ENCODE measurements around the gene SLPI.

Gene SLPI

DNA sequence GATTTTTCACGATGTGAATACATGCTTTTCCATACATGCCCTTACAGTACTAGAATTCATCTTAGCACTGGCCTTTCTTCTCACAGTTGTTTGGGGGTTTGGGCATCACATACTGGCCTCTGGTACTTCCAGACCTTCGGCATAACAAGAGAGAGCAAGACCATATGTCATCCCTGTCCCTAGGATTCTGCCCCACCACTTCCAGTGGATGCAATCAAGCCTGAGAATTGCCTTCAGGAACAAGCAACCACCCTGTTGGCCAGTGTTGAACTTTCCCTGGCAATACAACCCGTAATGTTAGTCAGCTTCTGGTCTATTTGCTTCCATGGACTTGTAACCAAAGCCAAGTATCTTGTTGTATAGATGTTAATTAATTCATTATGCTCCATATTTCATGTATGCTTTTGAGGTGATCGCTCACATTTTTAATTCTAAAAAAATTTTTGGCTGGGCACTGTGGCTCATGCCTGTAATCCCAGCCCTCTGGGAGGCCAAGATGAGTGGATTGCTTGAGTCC, 15.4 kb upstream of the SLPI start:
- DNase-seq = no peak

DNA sequence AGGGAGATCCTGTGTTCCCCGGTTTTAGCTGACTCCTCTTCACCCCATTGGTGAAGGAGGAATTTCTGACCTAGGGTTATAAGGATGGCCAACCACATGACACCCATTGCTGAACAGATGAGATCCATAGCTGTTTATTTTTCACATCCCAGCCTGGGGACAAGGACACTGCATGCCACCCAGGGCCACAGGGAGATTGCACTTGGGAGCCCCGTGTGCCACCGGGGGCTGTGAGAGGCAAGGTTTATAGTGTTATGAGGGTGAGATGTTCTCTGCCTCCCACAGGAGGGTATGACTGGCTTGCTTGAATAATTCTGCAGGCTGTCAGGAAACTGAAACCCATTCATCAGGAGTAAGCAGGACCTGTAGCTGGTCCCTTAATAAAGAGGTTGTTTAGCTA, 14.7 kb upstream of the SLPI start:
- DNase-seq = no peak

DNA sequence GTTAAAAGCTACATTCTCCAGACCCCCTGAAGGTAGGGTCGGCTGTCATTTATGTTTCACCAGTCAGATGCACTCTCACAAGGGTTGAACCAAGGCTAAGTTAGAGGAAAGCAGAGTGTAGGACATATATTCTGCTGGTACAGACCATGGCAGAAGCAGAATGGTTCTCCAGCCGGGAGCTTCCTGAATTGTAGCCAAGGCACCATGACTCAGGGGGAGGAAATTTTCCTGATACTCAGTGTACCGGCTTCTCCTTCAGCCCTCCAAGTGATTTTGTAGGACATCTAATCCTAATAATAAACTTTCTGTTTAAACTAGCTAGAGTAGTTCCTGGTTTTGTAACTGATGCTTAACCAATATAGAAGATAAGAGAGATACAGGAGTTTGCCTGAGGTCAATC, 14.2 kb upstream of the SLPI start:
- no peak for DNase-seq

DNA sequence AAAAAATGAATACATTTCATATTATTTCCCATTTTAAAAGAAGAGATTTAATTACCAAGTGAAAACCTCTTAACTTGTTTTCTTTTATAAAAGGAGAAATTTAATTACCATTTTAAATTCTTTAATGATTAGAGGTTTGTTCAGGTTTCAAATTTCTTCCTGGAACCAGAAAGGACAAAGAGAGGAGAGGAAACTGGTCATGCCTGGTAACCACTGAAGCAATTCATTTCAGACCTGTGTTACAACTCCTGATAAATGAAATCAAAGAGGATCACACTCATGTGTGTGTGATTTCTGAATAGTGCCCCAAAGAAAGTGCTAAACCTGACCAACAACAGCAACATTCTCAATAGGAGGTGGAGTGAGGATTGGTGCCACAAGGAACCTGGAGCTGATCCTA, 12.6 kb upstream of the SLPI start:
- no peak for DNase-seq

DNA sequence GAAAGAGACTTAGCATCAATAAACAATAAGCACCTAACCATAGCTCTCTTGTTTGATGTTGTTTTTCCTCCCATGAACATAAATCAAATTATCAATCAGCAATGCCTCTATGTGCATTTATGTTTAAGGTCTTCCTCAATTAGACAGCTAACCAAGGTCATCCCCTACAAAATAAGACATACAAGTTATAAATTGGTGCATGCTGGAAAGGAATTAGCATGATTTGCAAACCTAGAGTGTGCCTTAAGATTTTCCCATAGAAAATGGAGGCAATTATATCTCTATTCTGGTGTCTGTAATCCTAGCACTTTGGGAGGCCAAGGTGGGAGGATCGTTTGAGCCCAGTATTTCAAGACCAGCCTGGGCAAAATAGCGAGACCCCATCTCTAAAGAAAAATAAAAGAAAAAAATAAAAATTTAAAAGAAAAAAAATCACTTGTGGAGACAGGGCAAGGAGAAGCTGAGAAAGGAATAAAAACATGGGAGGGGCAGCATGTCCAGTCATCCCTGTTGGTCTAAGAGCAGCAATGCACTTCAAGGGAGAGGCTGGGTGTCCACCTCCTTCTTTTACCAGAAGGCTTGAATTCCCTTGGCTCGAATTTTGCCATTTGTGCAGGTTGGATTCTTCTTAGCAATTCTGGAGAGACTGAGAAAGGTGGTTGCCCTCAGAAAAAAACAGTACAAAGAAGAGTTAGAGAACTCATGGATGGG, 9.3 kb upstream of the SLPI start:
- DNase-seq = no peak

DNA sequence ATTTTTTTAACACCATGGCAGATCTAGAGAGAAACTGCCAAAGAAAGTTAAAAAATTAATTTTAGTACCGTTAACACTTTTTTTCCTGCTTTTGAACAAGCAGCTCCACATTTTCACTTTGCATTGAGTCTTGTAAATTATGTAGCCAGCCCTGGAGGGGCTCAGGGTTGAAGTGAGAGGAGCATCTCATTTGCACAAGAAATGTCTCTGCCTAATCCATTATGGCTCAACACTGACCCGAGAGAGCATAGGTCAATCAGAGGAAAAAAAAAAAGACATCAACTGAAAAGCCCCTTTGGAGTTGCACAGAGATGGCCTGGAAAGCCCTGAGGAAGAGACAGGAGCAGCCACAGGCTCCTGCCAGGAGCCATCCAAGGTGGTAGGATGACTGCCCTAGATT, 4.3 kb upstream of the SLPI start:
- no peak for DNase-seq

DNA sequence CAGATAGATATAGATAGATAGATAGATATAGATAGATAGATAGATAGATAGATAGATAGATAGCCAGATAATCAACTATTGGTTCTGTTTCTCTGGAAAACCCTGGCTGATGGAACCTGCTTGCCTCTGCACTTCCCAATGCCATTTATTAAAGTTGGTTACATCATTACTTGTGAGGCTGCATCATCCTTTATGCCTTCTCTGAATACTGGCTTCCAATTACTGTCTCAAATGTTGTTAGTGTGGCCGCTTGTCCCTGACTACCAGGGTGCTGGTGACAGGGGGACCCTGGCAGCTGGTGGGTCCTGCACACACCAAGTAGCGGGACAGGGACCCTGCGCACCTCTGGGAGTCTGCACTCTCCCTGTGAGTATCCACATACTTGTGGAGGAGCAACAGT, 3.9 kb upstream of the SLPI start:
- DNase-seq = no peak

DNA sequence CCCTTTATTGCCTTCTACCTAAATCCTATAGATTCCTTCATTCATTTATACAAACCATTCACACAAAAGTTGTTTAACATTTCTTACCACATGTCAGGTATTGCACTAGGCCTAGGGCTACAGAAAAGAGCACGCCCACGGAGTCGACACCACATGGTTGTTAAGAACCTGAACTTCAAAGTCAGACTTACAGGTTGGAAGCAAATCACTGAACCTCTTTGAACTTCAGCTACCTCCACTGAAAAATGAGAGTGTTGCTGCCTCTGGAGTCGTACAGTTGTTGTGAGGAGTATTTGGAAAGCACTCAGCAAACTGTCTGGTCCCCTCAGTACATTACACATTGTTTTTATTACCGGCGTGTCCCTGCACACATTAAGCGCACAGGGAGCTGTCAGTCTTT, 3.3 kb upstream of the SLPI start:
- no peak for DNase-seq

DNA sequence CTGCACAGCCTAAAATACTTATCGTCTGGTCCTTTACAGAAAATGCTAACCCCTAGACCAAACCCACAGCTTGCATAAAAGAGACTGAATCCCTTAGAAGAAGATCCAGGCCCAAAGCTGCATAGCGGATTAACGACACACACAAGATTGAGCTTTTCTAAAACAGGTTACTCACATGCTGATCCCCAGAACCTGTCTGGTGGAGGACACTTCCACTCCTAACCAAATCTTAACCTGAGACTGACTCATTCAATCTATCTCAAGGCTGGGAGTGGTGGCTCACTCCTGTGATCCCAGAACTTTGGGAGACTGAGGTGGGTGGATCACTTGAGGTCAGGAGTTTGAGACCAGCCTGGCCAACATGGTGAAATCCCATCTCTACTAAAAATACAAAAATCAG, 2.8 kb upstream of the SLPI start:
- DNase-seq = no peak

DNA sequence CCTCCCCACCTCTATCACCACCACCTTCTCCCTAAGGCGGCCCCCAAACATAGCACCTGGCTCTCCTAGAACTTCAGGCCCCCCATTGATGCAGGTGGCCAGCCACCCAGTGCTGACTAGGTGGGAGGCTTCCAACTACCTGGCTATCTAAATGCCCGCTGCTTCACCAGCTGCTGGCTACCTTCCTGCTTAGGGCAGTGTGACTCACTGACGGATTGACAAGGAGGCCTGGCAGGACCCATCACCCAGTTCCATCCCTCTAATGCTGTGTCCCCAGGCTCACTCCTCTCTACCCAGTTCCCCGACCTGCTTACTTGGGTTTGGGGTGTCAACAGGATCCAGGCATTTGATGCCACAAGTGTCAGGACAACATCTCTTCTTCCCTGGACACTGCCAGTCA, 1.1 kb downstream of the SLPI start:
- DNase-seq = no peak

DNA sequence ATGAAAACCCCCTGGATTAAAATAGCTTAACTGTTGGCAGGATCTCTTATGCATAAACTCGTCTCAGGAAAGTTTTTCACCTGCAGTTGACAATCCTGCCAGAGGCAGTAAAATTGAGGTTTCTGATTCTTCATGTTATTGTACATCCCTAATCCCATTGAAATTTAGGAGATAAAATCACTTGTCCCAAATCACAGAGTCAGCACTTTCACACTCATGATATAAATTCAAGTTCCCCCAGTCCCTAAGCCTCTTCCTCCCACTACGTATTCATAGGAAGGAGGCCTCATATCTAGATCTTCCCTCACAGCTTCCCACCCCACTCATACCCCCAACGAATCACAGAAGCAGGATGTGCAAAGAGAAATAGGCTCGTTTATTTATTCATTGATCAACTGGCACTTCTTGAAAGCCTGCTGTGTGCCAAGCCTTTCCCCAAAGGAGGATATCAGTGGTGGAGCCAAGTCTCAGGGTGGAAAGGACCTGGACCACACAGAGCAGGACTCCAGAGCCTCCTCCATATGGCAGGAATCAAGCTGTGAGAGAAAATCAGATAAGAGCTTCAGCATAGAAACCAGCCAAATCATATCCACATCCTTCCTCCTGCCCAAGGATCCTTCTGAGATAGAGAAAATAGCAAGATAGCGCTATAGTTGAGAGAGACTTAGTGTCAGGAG, 2.3 kb downstream of the SLPI start:
- no peak for DNase-seq

DNA sequence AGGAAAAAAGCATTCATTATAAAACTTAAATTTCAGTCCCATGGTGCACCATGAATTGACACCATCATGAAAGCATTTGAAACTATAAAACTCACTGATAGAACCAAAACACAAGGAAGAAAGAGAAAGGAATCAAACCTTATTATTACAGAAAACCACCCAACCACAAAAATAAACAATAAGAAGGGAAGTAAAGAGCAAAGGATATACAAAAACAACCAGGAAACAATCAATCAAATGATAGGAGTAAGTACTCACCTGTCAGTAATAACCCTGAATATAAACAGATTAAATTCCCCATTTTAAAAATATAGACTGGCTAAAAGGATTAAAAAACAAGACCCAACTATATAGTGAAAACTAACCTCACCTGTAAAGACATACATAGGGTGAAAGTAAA, 5.8 kb downstream of the SLPI start:
- no peak for DNase-seq

DNA sequence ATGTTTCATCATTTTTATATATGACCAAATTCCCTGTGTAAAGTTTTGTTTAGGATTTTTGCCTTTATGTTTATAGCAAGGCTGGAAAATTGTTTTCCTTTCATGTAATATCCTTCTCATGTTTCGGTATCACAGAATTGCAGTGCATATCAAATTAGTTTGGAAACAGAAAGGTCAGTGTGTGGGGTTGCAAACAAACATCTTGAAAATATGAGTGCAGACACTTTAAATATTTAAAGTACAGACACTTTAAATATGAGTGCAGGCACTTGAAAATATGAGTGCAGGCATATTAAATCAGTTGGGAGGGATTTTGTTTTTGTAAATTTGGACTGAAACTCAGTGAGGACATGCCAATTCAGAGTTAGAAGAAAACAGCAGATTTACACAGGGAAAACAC, 6.5 kb downstream of the SLPI start:
- no peak for DNase-seq

DNA sequence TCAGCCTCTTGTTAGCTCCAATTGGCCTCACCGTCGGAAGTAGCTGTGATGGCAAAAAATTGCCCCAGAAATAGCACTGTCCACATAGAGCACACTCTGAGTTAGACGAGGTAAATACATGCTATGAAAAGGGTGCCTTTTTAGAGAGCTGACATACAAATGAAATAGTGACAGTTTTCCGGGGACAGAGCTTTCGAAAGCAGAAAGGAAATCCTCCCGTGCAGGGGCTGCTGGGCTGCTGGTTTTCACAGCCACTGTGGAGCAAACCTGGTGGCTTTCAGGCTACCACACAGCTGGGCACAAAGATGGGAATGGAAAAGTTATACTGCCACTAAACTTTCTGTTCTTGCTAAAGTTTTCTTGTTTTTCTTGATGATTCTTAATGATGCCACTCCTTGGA, 8.3 kb downstream of the SLPI start:
- DNase-seq = no peak

DNA sequence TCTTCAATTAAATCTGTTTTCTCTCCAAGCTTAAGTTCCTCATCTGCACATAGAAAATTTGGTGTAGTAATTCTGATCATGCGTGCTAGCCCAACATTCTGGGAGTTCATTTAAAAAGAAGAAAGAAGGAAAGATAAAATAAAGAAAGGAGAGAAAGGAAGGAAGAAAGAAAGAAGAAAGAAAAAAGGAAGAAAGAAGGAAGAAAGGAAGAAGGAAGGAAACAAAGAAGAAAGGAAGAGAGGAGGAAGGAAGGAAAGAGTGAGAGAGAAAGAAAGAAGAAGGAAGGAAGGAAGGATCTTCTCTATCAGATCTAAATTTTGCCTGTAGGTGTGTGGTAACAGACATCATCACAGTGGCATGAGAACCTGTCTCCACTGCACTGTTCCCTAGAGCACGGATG, 16.2 kb downstream of the SLPI start:
- no peak for DNase-seq

DNA sequence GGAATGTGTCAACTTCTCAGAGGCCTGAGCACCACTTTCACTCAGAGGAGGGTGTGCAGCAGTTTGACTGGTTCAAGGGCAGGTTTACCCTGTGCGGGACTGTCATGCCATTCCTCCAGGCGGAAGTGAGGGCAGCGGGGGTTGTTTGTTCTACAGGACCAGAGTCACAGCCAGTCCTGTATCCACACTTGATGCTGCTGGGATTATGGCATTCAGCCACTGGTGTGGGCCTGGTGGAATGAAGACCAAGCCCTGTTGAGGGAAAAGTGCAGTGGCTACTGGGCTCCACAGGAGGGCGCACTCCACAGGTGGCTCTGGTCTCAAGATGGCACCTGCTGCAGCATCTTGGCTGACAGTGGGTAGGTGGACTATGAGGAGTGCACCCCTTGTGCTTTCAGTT, 18.4 kb downstream of the SLPI start:
- no peak for DNase-seq

DNA sequence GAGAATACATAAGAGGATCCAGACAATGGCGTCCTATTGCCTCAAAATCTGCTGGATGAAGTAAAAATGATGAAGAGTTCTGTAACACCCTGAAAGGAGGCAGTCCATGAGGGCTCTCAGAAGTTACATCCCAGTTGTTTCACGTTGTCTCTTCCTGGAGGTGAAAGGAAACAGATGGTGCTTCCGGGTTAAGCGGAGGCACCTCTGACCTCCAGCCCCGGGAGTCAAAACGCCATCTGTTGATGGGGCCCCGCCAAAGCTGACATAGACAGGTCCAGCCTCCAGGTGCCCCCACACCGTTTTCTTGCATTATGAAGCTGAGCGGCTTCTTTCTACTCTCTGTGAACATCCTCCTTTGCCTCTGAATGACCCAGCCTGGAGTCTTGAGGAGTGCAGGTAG, 23.7 kb downstream of the SLPI start:
- no peak for DNase-seq

DNA sequence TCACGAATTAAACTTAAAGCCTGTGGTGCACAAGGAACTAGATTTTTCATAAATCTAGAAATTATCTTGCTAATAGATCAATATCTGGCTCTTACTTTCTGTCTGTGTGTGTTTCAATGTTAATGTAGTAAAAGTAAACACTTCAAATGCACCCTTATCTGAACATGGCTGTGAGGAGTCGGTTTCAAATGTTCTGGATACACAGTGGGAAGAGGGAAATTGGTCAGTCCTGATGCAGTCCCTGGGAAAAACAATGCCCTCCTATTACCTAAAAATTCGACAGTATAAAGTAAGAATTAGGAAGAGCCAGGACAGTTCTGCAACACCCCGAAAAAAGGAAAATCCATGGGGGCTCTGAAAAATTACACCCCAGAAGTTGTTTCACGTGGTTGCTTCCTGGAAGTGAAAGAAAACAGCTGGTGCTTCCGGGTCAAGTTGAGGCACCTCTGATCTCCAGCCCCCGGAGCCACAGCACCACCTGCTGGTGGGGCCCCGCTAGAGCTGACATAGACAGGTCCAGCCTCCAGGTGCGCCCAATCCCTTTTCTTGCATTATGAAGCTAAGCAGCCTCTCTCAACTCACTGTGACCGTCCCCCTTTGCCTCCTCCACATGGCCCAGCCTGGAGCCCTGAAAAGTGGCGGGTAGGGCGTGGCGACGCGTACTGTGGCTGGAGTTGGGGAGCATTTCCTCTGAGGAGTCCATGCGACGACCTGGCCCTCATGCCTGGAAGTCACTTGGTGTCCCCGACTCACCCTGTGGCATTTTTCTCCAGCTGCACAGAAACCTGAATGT, 24.9 kb downstream of the SLPI start:
- DNase-seq = no peak

DNA sequence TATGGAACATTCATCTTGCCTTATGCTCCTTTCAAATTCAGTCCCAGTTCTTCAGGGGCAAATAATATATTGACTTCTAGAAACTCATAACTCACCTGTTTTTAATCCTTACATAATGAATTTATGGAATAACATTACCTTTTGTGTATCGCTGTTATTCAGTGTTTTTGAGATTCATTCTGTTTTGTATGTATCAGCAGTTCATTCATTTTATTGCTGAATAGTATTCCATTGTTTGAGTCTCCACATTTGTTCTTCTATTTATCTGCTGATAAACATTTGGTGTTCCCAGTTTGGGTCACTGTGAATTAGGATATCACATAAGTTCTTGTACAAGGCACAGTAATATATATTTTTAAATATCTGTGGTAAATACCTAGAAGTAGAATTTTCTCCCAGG, 28.1 kb downstream of the SLPI start:
- DNase-seq = no peak

DNA sequence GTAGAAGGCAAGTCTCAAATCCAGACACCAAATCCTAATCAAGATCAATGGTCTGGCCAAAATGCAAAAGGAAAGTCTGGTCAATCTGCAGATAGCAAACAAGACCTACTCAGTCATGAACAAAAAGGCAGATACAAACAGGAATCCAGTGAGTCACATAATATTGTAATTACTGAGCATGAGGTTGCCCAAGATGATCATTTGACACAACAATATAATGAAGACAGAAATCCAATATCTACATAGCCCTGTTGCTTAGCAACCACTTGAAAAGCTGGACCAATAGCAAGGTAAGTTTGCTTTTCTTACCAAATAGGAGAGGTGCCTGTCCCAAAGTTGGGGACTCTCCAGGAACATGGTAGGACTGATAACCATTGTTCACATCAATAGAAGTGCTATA, 31.2 kb downstream of the SLPI start:
- DNase-seq = no peak

DNA sequence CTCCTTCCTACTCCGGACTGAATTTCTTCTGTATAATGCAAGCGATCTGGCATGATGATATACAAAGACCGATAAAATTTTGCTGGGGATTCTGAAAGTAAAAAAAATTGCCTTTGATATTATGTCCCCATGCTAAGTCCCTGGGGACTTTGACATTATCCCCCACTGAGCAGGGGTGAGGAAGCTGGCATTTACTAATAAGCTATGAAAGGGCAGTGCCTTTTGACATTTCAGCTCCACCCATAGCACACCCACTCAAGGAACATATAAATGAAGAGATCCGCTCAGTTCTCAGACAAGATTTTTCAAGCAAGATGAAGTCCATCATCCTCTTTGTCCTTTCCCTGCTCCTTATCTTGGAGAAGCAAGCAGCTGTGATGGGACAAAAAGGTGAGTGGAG, 33.3 kb downstream of the SLPI start, which contains the start of gene SEMG2:
TSS of gene SEMG2 (plus strand) at position 298 of the 400 bp plus-strand sequence. CDS start at position 315, 17 bp downstream.
- DNase-seq = no peak

DNA sequence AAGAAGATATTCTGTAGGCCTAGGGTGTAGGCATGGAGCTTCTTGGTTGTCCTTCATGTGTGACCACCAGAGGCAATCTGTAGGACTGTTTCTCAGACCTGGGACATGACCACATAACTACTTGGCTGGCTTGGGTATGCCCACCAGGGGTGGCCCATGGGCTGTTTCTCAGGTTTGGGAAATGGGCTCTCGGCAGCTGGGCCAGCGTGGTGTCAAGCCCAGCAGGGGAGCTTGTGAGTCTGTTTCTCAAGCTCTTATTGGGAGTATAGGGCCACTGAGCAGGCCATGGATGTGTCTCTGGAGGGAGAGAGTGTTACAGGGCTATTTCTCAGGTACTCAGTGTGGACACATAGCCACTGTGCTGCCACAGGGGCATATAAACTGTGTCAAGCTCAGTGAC, 35.7 kb downstream of the SLPI start:
- no peak for DNase-seq

DNA sequence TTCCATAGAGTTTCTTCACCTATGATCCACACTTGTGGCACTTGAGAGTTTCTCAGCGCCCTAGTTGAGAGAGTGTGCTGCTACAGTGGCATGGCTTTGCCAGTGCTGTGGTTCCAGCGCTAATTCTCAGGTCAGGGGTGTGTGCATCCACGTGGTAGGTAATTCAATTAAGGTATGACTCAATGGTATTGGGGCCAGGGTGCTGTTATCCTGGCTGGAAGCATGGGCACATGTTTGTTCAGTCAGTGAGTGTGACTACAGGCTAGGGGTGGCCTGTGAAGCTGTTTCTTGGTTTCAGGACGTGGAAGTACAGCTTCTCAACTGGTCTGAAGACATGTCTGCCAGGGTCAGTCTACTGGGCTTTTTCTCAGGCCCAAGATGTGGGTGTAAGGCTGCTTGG, 36.2 kb downstream of the SLPI start:
- DNase-seq = no peak

DNA sequence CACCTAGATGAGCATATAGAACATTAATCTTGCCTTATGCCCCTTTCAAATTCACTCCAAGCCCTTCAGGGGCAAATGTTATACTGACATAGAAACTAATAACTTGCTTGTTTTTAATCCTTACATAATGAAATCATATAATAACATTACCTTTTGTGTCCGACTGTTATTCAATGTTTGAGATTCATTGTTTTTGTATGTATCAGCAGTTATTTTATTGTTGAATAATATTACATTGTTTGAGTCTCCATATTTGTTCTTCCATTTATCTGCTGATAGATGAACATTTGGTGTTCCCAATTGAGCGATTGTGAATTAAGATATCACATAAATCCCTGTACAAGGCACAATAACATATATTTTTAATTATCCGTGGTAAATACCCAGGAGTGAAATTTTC, 41.5 kb downstream of the SLPI start:
- DNase-seq = no peak
